ENCODE results near the gene TLE2.

GRCh38 chr19:3046698-3047495 is 17.8 kb upstream of the TLE2 start:
- TF ChIP-seq POLR2A (IDR thresholded peaks at IDR 0.05; ENCODE audit: low read depth, low read length), result no peak
- no peak for TF ChIP-seq POLR2AphosphoS5 (IDR thresholded peaks at IDR 0.05; ENCODE audit: insufficient read depth, low read depth, low read length)
- no peak for TF ChIP-seq JUN (IDR thresholded peaks at IDR 0.05; ENCODE audit: borderline replicate concordance, insufficient read depth, insufficient read length, low read depth)
- TF ChIP-seq, protein P1, sequence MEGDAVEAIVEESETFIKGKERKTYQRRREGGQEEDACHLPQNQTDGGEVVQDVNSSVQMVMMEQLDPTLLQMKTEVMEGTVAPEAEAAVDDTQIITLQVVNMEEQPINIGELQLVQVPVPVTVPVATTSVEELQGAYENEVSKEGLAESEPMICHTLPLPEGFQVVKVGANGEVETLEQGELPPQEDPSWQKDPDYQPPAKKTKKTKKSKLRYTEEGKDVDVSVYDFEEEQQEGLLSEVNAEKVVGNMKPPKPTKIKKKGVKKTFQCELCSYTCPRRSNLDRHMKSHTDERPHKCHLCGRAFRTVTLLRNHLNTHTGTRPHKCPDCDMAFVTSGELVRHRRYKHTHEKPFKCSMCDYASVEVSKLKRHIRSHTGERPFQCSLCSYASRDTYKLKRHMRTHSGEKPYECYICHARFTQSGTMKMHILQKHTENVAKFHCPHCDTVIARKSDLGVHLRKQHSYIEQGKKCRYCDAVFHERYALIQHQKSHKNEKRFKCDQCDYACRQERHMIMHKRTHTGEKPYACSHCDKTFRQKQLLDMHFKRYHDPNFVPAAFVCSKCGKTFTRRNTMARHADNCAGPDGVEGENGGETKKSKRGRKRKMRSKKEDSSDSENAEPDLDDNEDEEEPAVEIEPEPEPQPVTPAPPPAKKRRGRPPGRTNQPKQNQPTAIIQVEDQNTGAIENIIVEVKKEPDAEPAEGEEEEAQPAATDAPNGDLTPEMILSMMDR (IDR thresholded peaks at IDR 0.05; ENCODE audit: extremely low read depth in 1 of 2, insufficient read depth in 1 of 2, low read depth in 1 of 2, low read length in 2 of 2), result no peak
- no peak for TF ChIP-seq EZH2 (IDR thresholded peaks at IDR 0.05; ENCODE audit: borderline replicate concordance, low read depth, low read length, severe bottlenecking)

Measured in endothelial cell of umbilical vein (primary cell).